H1 (cell line): ENCODE results near the gene TBL2. TPM values are rescaled to one million over a fixed set of nuclear protein-coding genes. Genes with fewer than 3 reads are reported as not detected.

Experiments used
- CTCF ChIA-PET: fragments of 300-600 bp; sonication (Branson Sonifier 250); formaldehyde crosslinking; loops from one replicate; lab custom pipeline; 2021; ENCODE audit not compliant: partially characterized antibody; lab: Charles Lee
- POLR2A ChIA-PET: fragments of 300-600 bp; sonication (Branson Sonifier 250); formaldehyde crosslinking; loops from one replicate; lab custom pipeline; 2021; ENCODE audit warnings: inconsistent platforms; ENCODE audit not compliant: partially characterized antibody; lab: Charles Lee
- DNase-seq, 2 experiments: peaks; one replicate each; pipeline versions ENCODE4 v3.0.0 to v3.0.0-alpha.2; 2010 to 2022; ENCODE audit warnings: low spot score in 2 of 2, low read depth in 1 of 2, mixed read lengths in 1 of 2
- FAIRE-seq: peaks from 2 replicates; lab custom pipeline; 2011; peaks lifted over from hg19 to GRCh38; lab: Jason Lieb, UNC
- H2AFZ ChIP-seq: 2 replicates; pipeline ENCODE4 v1.8.1; 2012; ENCODE audit warnings: low read length, inconsistent platforms
- H2AK5ac ChIP-seq: 2 replicates; pipeline ENCODE4 v1.6.1; 2013; ENCODE audit warnings: low read depth, low read length
- H2BK120ac ChIP-seq: replicated peaks from 2 replicates; pipeline ENCODE3; 2013; ENCODE audit warnings: low read depth, low read length, inconsistent platforms
- H2BK12ac ChIP-seq: 2 replicates; pipeline ENCODE4 v1.6.1; 2013; ENCODE audit warnings: low read depth, low read length
- H2BK15ac ChIP-seq: 2 replicates; pipeline ENCODE4 v1.6.1; 2013; ENCODE audit warnings: low read length
- H2BK20ac ChIP-seq: 2 replicates; pipeline ENCODE4 v1.6.1; 2013; ENCODE audit warnings: low read length
- H2BK5ac ChIP-seq: 2 replicates; pipeline ENCODE4 v1.6.1; 2013; ENCODE audit warnings: low read depth, low read length
- H3K14ac ChIP-seq: 2 replicates; pipeline ENCODE4 v1.6.1; 2013; ENCODE audit warnings: inconsistent platforms; ENCODE audit not compliant: insufficient read length
- H3K18ac ChIP-seq: 2 replicates; pipeline ENCODE4 v1.6.1; 2013; ENCODE audit warnings: low read length; ENCODE audit errors: extremely low read depth
- H3K23ac ChIP-seq: 2 replicates; pipeline ENCODE4 v1.6.1; 2013; ENCODE audit warnings: inconsistent platforms; ENCODE audit not compliant: insufficient read length
- H3K23me2 ChIP-seq: 2 replicates; pipeline ENCODE4 v1.6.1; 2013; ENCODE audit warnings: low read depth, low read length
- H3K27ac ChIP-seq: 2 replicates; pipeline ENCODE4 v1.6.1; 2011; ENCODE audit warnings: low read depth, low read length, inconsistent platforms
- H3K27me3 ChIP-seq, 4 experiments: replicated peaks in 1 of 4; 1 replicate in 1 of 4; 2 replicates in 3 of 4; pipeline versions ENCODE4 v1.6.1 to v1.8.1; 2011 to 2013; ENCODE audit warnings: low read length in 3 of 4, mild to moderate bottlenecking in 3 of 4, inconsistent platforms in 2 of 4, mixed read lengths in 2 of 4, moderate library complexity in 1 of 4; ENCODE audit not compliant: control insufficient read depth in 3 of 4, insufficient read depth in 3 of 4; ENCODE audit errors: extremely low read depth in 1 of 4
- H3K36me3 ChIP-seq, 4 experiments: 2 replicates each; pipeline versions ENCODE4 v1.6.1 to v1.8.1; 2011 to 2013; ENCODE audit warnings: mild to moderate bottlenecking in 4 of 4, low read length in 3 of 4, moderate library complexity in 2 of 4, control low read depth in 1 of 4, inconsistent platforms in 1 of 4; ENCODE audit not compliant: insufficient read depth in 4 of 4, control insufficient read depth in 2 of 4
- H3K4ac ChIP-seq: replicated peaks from 2 replicates; pipeline ENCODE3; 2013; ENCODE audit warnings: low read length, low read depth, mixed read lengths, inconsistent platforms; ENCODE audit not compliant: insufficient read length
- H3K4me1 ChIP-seq, 4 experiments: replicated peaks in 1 of 4; 1 replicate in 1 of 4; 2 replicates in 3 of 4; pipeline versions ENCODE4 v1.6.1 to v1.8.1; 2011 to 2013; ENCODE audit warnings: low read length in 3 of 4, inconsistent platforms in 2 of 4, mixed read lengths in 1 of 4; ENCODE audit not compliant: insufficient read depth in 4 of 4, control insufficient read depth in 3 of 4
- H3K4me2 ChIP-seq, 2 experiments: 2 replicates each; pipeline versions ENCODE4 v1.6.1 to v1.8.1; 2011 to 2013; ENCODE audit warnings: low read depth in 2 of 2, low read length in 2 of 2, control low read depth in 1 of 2, inconsistent platforms in 1 of 2, mild to moderate bottlenecking in 1 of 2; ENCODE audit not compliant: insufficient read depth in 1 of 2
- H3K4me3 ChIP-seq, 4 experiments: fragments of 200-600, 300-600 bp in 1 of 4; sonication (generic), shearing (Covaris generic), sonication (Bioruptor Twin) in 1 of 4; 2 replicates each; pipeline versions ENCODE4 v1.5.1 to v1.8.1; 2011 to 2016; ENCODE audit warnings: low read length in 4 of 4, low read depth in 3 of 4, control low read depth in 2 of 4, inconsistent platforms in 2 of 4, mild to moderate bottlenecking in 2 of 4, mixed read lengths in 1 of 4, moderate library complexity in 1 of 4; ENCODE audit not compliant: insufficient read depth in 2 of 4; ENCODE audit errors: extremely low read depth in 1 of 4
- H3K56ac ChIP-seq: replicated peaks from 2 replicates; pipeline ENCODE3; 2013; ENCODE audit warnings: low read depth, mild to moderate bottlenecking, mixed read lengths, low read length, inconsistent platforms; ENCODE audit not compliant: insufficient read length
- H3K79me1 ChIP-seq: 2 replicates; pipeline ENCODE4 v1.6.1; 2013; ENCODE audit warnings: low read depth, low read length, control low read depth
- H3K79me2 ChIP-seq, 2 experiments: 2 replicates each; pipeline versions ENCODE4 v1.6.1 to v1.8.1; 2012 to 2013; ENCODE audit warnings: low read length in 2 of 2, mild to moderate bottlenecking in 2 of 2, inconsistent platforms in 1 of 2; ENCODE audit not compliant: insufficient read depth in 2 of 2, control insufficient read depth in 1 of 2
- H3K9ac ChIP-seq, 4 experiments: replicated peaks in 1 of 4; 1 replicate in 1 of 4; 2 replicates in 3 of 4; pipeline versions ENCODE4 v1.6.1 to v1.8.1; 2011 to 2013; ENCODE audit warnings: low read depth in 3 of 4, low read length in 3 of 4, control low read depth in 2 of 4, mild to moderate bottlenecking in 2 of 4, moderate library complexity in 2 of 4, inconsistent platforms in 1 of 4; ENCODE audit errors: extremely low read depth in 1 of 4
- H3K9me3 ChIP-seq, 2 experiments: 2 replicates each; pipeline versions ENCODE4 v1.6.1 to v1.8.1; 2012 to 2013; ENCODE audit warnings: mild to moderate bottlenecking in 2 of 2, moderate library complexity in 2 of 2, control low read depth in 1 of 2, inconsistent platforms in 1 of 2, low read depth in 1 of 2, low read length in 1 of 2, mixed read lengths in 1 of 2; ENCODE audit not compliant: insufficient read depth in 2 of 2
- H4K20me1 ChIP-seq, 2 experiments: replicated peaks in 1 of 2; 2 replicates each; pipeline versions ENCODE3 to v1.8.1; 2011 to 2013; ENCODE audit warnings: inconsistent platforms in 2 of 2, low read length in 2 of 2, mild to moderate bottlenecking in 1 of 2; ENCODE audit not compliant: insufficient read depth in 2 of 2, control insufficient read depth in 1 of 2
- H4K5ac ChIP-seq: 2 replicates; pipeline ENCODE4 v1.6.1; 2013; ENCODE audit warnings: low read length, low read depth, mixed read lengths, inconsistent platforms; ENCODE audit not compliant: insufficient read length
- H4K8ac ChIP-seq: 2 replicates; pipeline ENCODE4 v1.8.0; 2013; ENCODE audit warnings: mild to moderate bottlenecking, moderate library complexity, low read length, inconsistent platforms; ENCODE audit not compliant: insufficient read depth; ENCODE audit errors: extremely low read depth
- H4K91ac ChIP-seq: replicated peaks from 2 replicates; pipeline ENCODE3; 2013; ENCODE audit warnings: low read length, mixed read lengths, inconsistent platforms; ENCODE audit not compliant: insufficient read length
- CBX8 ChIP-seq: fragments of 300-800, 300-1000 bp; sonication (generic); IDR thresholded peaks from 2 replicates; pipeline ENCODE4 v1.7.1; 2016; ENCODE audit warnings: low read depth, low read length, borderline replicate concordance
- CTCF ChIP-seq, 3 experiments: IDR thresholded peaks; 1 replicate in 2 of 3; 2 replicates in 1 of 3; pipeline versions ENCODE4 v1.5.1 to v1.6.1; 2011; ENCODE audit warnings: low read length in 3 of 3, mild to moderate bottlenecking in 3 of 3, inconsistent platforms in 2 of 3, low read depth in 1 of 3, moderate library complexity in 1 of 3; ENCODE audit not compliant: insufficient read depth in 1 of 3; ENCODE audit errors: control extremely low read depth in 1 of 3
- POLR2A ChIP-seq, 2 experiments: IDR thresholded peaks; 1 replicate in 1 of 2; 2 replicates in 1 of 2; pipeline ENCODE4 v1.6.1; 2011; ENCODE audit warnings: low read depth in 2 of 2, low read length in 2 of 2, mild to moderate bottlenecking in 2 of 2; ENCODE audit errors: control extremely low read depth in 1 of 2
- POLR2AphosphoS5 ChIP-seq: IDR thresholded peaks from 2 replicates; pipeline ENCODE4 v1.6.1; 2011; ENCODE audit warnings: low read depth, low read length
- RNF2 ChIP-seq: fragments of 200-900, 300-1000 bp; sonication (generic); IDR thresholded peaks from 2 replicates; pipeline ENCODE4 v1.7.1; 2016; ENCODE audit warnings: borderline replicate concordance, low read depth, mild to moderate bottlenecking, antibody characterized with exemption, low read length; ENCODE audit not compliant: poor library complexity, severe bottlenecking; ENCODE audit errors: missing control alignments
- RXRA ChIP-seq: IDR thresholded peaks from 2 replicates; pipeline ENCODE4 v1.6.1; 2011; ENCODE audit warnings: low read depth, mild to moderate bottlenecking, low read length, moderate library complexity; ENCODE audit not compliant: insufficient read depth
- SIN3A ChIP-seq, 2 experiments: IDR thresholded peaks in 1 of 2; conservative IDR thresholded peaks in 1 of 2; 2 replicates each; pipeline ENCODE4 v1.6.1; 2011 to 2012; ENCODE audit warnings: low read length in 2 of 2, improper control_type of control experiment in 1 of 2, low read depth in 1 of 2, mild to moderate bottlenecking in 1 of 2
- SP4 ChIP-seq: IDR thresholded peaks from 2 replicates; pipeline ENCODE4 v1.6.1; 2012; ENCODE audit warnings: low read length, inconsistent platforms
- TCF12 ChIP-seq: IDR thresholded peaks from 2 replicates; pipeline ENCODE4 v1.6.1; 2011; ENCODE audit warnings: low read depth, mild to moderate bottlenecking, low read length
- WGBS, 2 experiments: shearing (Covaris generic) in 1 of 2; methylation state at CpG; one replicate each; pipeline versions ENCODE4 v1.1.6 to v1.1.7; 2013 to 2015; ENCODE audit warnings: low lambda C conversion rate in 2 of 2, mixed read lengths in 2 of 2, inconsistent platforms in 1 of 2, low coverage in 1 of 2, missing lambda C conversion rate in 1 of 2; ENCODE audit not compliant: insufficient replicate concordance in 2 of 2, insufficient coverage in 1 of 2, insufficient read length in 1 of 2; ENCODE audit errors: extremely low coverage in 1 of 2, missing lambda C conversion rate in 1 of 2; 5-methylcytosine and 5-hydroxymethylcytosine counted together
- polyA plus RNA-seq, 7 experiments: library from polyadenylated mRNA; depleted of rRNA in 3 of 7; stranded (reverse) in 5 of 7; unstranded in 2 of 7; fragments of >200 nt in 5 of 7; fragments of 200-250 nt in 2 of 7; gene quantifications; 1 replicate in 5 of 7; 2 replicates in 1 of 7; 4 replicates in 1 of 7; pipeline versions ENCODE4 v1.2.1 to v1.2.3, GENCODE V29; 2011 to 2013; ENCODE audit warnings: missing spikeins in 2 of 7, mixed read lengths in 2 of 7
- total RNA-seq: library from RNA; stranded (reverse); fragmentation: NEBNext Ultra II Directional; extraction: Animal tissue kit (Norgen Biotek cat#: 25700); gene quantifications from 2 replicates; pipeline ENCODE4 v1.2.1, GENCODE V29; 2021

TBL2 gene
- total and polyA plus RNA-seq, 2 of the 8 experiments (the other 6 are each of a cell fraction or from before 2014, with no cell fraction given): 25.8 to 29.7 TPM

DNA sequence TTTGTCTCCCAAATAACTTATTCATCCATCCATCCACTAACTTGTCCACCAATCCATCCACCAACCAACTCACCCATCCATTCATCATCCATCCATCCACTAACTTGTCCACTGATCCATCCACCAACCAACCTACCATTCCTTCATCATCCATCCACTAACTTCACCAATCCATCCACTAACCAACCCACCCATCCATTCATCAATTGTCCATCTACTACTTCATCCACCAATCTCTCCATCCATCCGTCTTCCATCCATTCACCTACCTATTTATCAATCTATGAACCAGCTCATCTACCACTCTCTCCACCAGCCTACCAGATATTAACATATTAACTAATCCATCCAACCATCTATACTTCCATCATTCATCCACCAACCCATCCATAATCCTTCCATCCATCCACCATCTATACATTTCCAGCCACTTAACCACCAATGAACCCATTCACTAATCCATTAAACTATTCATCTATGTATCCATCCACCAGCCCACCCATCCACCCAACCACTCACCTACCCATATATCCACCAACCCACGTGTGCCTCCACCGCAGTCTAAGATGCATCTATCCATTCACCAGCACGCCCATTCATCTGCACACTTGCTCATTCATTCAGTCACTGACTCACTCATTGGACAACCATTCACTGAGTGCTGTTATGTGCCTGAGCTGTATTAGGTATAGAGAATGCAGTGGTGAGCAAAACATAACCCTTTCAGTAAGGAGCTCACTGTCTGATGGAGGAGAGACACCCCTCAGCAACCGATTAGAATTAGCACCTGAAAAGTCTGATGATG is 19.8 kb upstream of the TBL2 start:
- Histone ChIP-seq H4K91ac (no peak overlapping the region), H2BK20ac (no peak overlapping the region), H3K4ac (no peak overlapping the region), H2AK5ac (no peak overlapping the region), H3K23me2 (peaks cover 6% of the 10 kb centered on the region; the same call in 1 of the 2 replicates), H4K8ac (no peak overlapping the region), H3K18ac (no peak overlapping the region), H3K79me2 (no peaks in the 10 kb centered on the region), H3K79me1 (no peaks in the 10 kb centered on the region), H2BK15ac (no peak overlapping the region), H3K9me3 (no peaks in the 10 kb centered on the region), H3K27ac (no peak overlapping the region), H3K56ac (peak overlapping the region; percentile 99), H3K36me3 (no peaks in the 10 kb centered on the region; a peak in 1 of 8 replicates), H3K4me1 (peaks cover 0 to 13% (median 4%) of the 10 kb centered on the region in 4 experiments; a peak in 6 of 7 replicates), H3K27me3 (peaks cover 0 to 4% (median 2%) of the 10 kb centered on the region in 4 experiments; a peak in 2 of 7 replicates), H3K4me2 (no peak overlapping the region), H2BK5ac (no peak overlapping the region), H2BK12ac (no peak overlapping the region), H3K4me3 (no peak overlapping the region), H3K14ac (no peak overlapping the region), H2AFZ (no peak overlapping the region), H3K23ac (no peak overlapping the region), H4K5ac (no peak overlapping the region), H4K20me1 (peaks cover 0 to 7% of the 10 kb centered on the region in 2 experiments), H2BK120ac (no peak overlapping the region), H3K9ac (no peak overlapping the region; a peak in 1 of 7 replicates)
- ChIA-PET CTCF (interaction anchor here (0.6 to 9.6 kb wide), 2 partner anchors 8 to 69 kb away, joined by 3 to 74 read pairs; no protein-coding TSS in a partner anchor), POLR2A (interaction anchor here (0.9 to 1.6 kb wide), 3 partner anchors 11 to 41 kb away, joined by 3 to 6 read pairs (median 3); no protein-coding TSS in a partner anchor)
- no peak for FAIRE-seq
- no peak for DNase-seq
- 84 to 100% methylated on average over 1 to 5 of the region's 5 CpGs for WGBS, 2 experiments
- TF ChIP-seq TCF12: no peak
- TF ChIP-seq RNF2: no peak
- no peak for TF ChIP-seq CTCF (IDR thresholded peaks at IDR 0.05; ENCODE audit: control extremely low read depth in 1 of 3, insufficient read depth in 1 of 3, low read depth in 1 of 3, low read length in 3 of 3)
- TF ChIP-seq POLR2AphosphoS5: no peak
- TF ChIP-seq CBX8: no peak
- no peak for TF ChIP-seq RXRA
- TF ChIP-seq SP4: no peak
- TF ChIP-seq SIN3A (conservative IDR thresholded peaks at IDR 0.05 in 1 of 2, IDR thresholded peaks at IDR 0.05 in 1 of 2; ENCODE audit: low read depth in 1 of 2, low read length in 2 of 2): no peak
- TF ChIP-seq POLR2A (IDR thresholded peaks at IDR 0.05; ENCODE audit: control extremely low read depth in 1 of 2, low read depth in 2 of 2, low read length in 2 of 2): no peak
